COLO668 (cell line): ENCODE measurements around the gene SLC10A3.

Source experiments
- DNase-seq: peaks from one replicate; lab custom pipeline; 2025; ENCODE audit not compliant: unreplicated experiment; lab: John Stamatoyannopoulos, UW

The SLC10A3 gene

GRCh38 chrX:154441984-154442707 lies 48.3 kb downstream of the SLC10A3 start:
- DNase-seq, result peak; percentile 11

- DNase-seq, result no peak
Observed at GRCh38 chrX:154441564-154441963, 48.9 kb downstream of the SLC10A3 start.

GRCh38 chrX:154440623-154441357 lies 49.6 kb downstream of the SLC10A3 start:
- no peak for DNase-seq

- no peak for DNase-seq
Observed at GRCh38 chrX:154439841-154440240, 50.6 kb downstream of the SLC10A3 start.

GRCh38 chrX:154437971-154438893 lies 52.2 kb downstream of the SLC10A3 start:
- DNase-seq, result no peak
